Activated CD4-positive, alpha-beta T cell treated with anti-CD3 and anti-CD28 coated beads for 24 hours (primary cell): Measurements from ENCODE around the gene PLEKHH1.
"Not testable (repeated sequence)": the region's sequence is repeated elsewhere in the genome, so short reads cannot be mapped to it uniquely, and the experiment has no call there.

ENCODE experiments used
- DNase-seq, 2 donors: peaks; one replicate each; pipeline ENCODE4 v3.0.0-alpha.2; 2020; ENCODE audit warnings: low read depth in 2 of 2

The PLEKHH1 gene

GRCh38 chr14:67622675-67623074, 89.6 kb downstream of the PLEKHH1 start:
- DNase-seq, result no peak

- DNase-seq, result no peak
Observed at GRCh38 chr14:67623114-67623513, 90.0 kb downstream of the PLEKHH1 start.

- not testable (repeated sequence) for DNase-seq
Observed at GRCh38 chr14:67626131-67626530, 93.0 kb downstream of the PLEKHH1 start.

- DNase-seq, result no peak
Observed at GRCh38 chr14:67627519-67627918, 94.4 kb downstream of the PLEKHH1 start.

GRCh38 chr14:67630186-67630585, 97.1 kb downstream of the PLEKHH1 start:
- no peak for DNase-seq

- no peak for DNase-seq
Observed at GRCh38 chr14:67630938-67631337, 97.8 kb downstream of the PLEKHH1 start.

- no peak for DNase-seq
Observed at GRCh38 chr14:67633451-67634147, 100.5 kb downstream of the PLEKHH1 start.

GRCh38 chr14:67636361-67636919, 103.3 kb downstream of the PLEKHH1 start:
- DNase-seq, result no peak

- no peak for DNase-seq
Observed at GRCh38 chr14:67638642-67639041, 105.6 kb downstream of the PLEKHH1 start.
